HG03103 (cell line): ENCODE results near the gene FBN2.

Experiments
- ATAC-seq: cut with Tn5 transposase; IDR thresholded peaks from one replicate; pipeline ENCODE4 v1.9.1; 2021; ENCODE audit warnings: low read depth; ENCODE audit not compliant: unreplicated experiment

Gene FBN2

GRCh38 chr5:128538000-128538249 is at the start of gene FBN2:
Gene FBN2 (minus strand): TSS chr5:128538245. CDS start chr5:128537603, 642 bp downstream.
- no peak for ATAC-seq

- ATAC-seq: no peak
These were observed 49.2 kb upstream of the FBN2 start for GRCh38 chr5:128587275-128587674.

- no peak for ATAC-seq
These were observed 48.8 kb upstream of the FBN2 start for GRCh38 chr5:128586848-128587247.

- ATAC-seq: no peak
These were observed 41.6 kb upstream of the FBN2 start for GRCh38 chr5:128579639-128580038.

DNA sequence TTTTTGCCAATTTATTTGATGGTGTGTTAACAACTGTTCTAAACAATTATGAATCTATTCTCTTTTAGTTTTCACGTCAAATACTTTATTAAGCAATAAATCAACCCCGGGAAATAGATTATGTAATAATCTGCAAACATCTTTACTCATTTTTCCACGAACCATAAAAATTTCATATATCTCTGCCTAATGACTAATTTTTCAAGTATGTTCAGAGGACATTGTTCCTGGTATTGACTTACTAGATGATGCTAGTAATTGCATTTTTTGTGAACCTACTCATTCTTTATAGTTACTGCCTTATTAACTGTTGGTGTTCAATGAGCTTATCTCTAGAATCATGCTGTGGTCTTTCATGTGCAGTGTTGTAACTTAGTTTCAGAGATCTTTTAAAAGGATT is 41.0 kb upstream of the FBN2 start:
- ATAC-seq: no peak

DNA sequence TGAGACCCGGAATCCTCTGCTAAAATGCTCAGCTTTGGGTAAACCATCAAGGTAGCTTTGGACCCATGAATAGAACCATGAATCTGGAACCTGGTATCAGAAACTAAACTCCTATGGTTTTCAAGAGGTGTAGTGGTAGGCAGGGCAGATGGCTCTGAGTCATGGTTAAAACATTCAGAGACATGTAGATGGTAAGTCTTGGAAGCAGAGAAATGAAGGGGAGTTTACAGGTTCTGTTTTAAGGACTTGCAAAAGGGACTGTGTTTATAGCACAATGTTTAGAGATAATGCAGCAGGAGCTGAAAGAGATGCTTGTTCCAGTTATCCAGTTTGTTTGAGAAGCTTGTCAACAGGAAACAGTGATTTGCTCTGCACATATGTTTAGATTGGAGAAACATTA is 36.0 kb upstream of the FBN2 start:
- ATAC-seq: no peak

GRCh38 chr5:128572930-128573319 is 34.9 kb upstream of the FBN2 start:
- no peak for ATAC-seq

DNA sequence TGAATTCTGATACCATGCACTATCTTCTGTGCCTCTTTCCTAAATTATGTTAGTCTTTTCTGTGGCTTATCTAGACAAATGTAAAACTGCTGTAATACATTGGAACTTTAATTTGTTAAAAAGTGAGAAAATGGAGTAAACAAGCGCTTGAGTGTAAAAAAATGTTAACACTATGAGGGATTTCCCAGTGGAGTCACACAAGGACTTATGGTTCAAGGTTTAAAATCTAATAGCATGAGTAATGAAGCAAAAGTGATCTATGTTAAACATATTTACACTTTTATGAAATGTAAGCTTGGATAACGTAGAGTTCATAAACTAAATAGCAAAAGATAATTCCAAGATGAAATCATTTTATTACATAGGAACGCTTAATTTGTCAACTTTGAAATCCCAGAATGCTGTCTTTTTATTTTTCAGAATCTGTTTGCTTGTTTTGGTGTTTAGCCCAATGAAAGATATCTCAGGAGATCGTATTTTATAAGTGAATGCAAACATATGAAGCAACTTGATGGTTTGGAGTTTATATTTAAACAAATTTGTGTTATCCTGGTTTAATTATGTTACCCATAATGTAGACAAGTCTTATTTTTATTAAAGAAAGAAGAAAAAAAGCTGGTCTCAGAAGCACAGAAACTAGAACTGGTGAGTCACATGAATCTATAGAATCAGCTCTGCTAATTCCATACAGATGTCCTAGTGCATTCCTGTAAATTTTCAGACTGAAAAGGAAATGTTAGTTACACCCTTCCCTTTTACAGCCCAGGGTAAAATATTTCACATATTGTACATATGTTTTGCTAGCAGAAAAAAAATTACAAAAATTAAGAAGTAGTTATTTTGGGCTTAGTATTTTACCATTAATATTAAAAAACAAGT is 34.2 kb upstream of the FBN2 start:
- no peak for ATAC-seq

DNA sequence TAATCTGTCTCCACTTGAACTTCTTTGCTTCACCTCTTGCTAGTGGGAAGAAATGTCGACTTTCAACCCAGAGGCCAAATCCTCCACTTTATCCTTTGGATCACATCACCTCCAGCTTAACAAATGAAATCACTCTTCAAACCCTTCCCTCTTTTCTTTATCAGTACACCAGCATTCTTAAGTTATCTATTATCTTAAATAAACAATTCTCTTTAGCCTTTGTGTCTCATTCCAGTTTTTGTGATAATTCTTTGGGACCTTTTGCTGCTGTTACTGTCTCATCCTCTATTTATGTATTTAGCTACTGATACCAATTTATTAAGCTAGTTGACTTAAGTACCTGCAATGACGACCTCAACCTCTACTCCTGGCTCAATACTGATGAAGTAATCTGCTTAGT is 28.1 kb upstream of the FBN2 start:
- no peak for ATAC-seq

- ATAC-seq: no peak
These were observed 21.6 kb upstream of the FBN2 start for GRCh38 chr5:128559300-128560297.

GRCh38 chr5:128553747-128554146 is 15.7 kb upstream of the FBN2 start:
- ATAC-seq: no peak

- no peak for ATAC-seq
These were observed 13.4 kb upstream of the FBN2 start for GRCh38 chr5:128551476-128551875.

- no peak for ATAC-seq
These were observed 11.5 kb upstream of the FBN2 start for GRCh38 chr5:128549496-128549895.

- no peak for ATAC-seq
These were observed 8.7 kb upstream of the FBN2 start for GRCh38 chr5:128546658-128547281.

- ATAC-seq: no peak
These were observed 3.3 kb upstream of the FBN2 start for GRCh38 chr5:128541385-128541784.

DNA sequence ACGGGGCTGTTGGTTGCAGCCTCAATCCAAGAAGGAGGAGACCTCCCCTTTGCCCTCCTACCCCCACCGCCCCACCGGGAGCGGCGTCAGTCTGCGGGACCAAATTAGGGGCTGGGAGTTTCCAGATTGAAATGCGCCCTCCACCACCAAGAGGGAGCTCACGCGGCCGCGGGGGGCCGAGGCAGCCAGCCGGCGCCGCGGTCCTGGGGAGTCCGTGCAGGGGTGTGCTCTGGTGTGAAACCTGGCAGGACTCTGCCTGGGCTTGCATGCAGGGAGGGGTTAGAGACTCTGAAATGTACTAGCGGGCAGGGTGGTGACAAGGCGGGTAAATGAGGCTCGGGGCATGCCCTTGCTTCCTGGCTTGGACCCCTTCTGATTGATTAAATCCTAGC is 989 bp upstream of the FBN2 start:
- ATAC-seq: no peak

DNA sequence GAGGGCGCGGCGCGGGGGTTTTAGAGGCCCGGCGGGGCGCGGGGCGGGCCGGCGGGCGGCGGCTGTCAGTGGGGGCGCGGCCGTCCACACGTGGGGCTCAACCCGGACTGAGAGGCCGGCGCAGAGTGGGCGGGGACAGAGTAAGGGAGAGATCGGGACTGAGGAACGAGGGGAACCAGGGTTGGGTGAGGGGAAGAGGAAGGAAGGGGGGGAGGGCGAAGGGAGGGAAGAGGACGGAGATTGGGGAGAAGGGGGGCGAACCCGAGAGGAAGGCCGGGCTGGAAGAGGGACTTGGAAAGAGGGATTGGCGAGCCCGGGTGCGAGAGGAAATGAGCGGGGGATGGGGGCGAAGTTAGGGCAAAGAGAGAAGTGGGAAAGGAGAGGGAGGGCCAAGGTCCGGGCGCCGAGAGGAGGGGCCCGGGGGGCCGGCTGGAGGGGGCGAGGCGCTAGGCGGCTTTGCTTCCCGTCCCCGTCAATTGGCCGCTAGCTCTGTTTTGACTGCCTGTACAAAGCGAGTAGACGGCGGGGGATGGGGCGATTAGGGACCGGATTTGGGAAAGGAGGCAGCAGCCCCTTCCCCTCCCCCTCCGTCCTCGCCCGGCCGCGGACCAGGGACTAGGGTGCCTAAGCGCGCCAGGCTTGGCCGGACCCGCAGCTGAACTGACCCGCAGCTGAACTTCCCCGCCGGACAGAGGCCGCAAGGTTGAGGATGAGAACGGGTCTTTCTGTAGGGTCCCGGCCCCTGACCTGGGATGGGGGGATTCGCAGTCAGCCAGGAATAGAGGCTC is 399 bp upstream of the FBN2 start:
- no peak for ATAC-seq

DNA sequence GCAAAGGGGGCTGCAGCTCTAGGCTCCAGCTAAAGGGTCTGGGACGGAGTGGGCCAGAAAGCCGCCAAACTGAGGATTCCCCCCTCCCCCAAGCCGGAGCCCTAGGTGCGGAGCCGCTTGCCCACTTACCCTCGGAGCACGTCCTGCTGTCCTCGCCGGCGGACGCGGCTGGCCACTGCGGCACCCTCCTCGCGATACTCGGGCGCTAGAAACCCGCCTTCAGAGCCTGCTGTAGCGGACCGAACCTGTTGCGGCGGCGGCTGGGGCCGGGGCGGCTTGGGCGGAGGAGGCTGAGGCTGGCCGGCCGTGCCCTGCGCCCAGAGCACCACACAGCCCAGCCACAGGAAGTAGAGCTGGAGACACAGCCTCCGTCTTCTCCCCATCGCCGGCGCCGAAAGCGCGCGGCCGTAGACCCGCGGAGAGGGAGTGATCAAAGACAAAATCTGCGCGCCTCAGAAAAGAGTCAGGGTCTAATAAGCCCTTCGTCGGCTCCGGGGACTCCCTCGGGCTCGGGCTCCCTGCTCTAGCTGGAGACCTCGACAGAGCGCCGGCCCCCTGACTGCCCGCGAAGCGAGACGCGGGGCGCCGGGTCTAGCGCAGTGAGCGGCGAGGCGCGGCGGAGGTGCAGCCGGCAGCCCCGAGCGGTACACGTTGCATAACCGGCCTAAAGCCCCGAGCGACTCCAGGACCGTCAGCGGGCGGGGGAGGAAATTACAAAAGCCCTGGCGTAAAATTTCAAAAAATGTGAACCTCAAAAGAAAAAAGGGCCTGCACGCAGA is 635 bp downstream of the FBN2 start:
- ATAC-seq: no peak
